ENCODE measurements around the gene SERPINA7. TPM values are rescaled to one million over a fixed set of nuclear protein-coding genes. Genes with fewer than 3 reads are reported as not detected.
"Not testable (repeated sequence)": the region's sequence is repeated elsewhere in the genome, so short reads cannot be mapped to it uniquely, and the experiment has no call there.

SERPINA7 gene
- total and polyA plus RNA-seq, 2 experiments from 2014 or later: not detected

GRCh38 chrX:106022238-106022637, 16.3 kb downstream of the SERPINA7 start:
- no peaks in the 10 kb centered on the region for H3K9me3 ChIP-seq (ENCODE audit: low read depth)
- no peak overlapping the region for H3K27ac ChIP-seq
- H3K4me1 ChIP-seq (ENCODE audit: low read depth): no peaks in the 10 kb centered on the region
- no peaks in the 10 kb centered on the region for H3K36me3 ChIP-seq
- DNase-seq (ENCODE audit: low read depth in 1 of 2, low spot score in 1 of 2): no peak
- no peak for TF ChIP-seq CTCF (IDR thresholded peaks at IDR 0.05; ENCODE audit: low read depth, low read length)
- no peak overlapping the region for H3K4me3 ChIP-seq
- H3K27me3 ChIP-seq: no peaks in the 10 kb centered on the region

- no peak for DNase-seq (ENCODE audit: low read depth in 1 of 2, low spot score in 1 of 2)
- H3K4me1 ChIP-seq (ENCODE audit: low read depth): no peaks in the 10 kb centered on the region
- TF ChIP-seq CTCF (IDR thresholded peaks at IDR 0.05; ENCODE audit: low read depth, low read length): no peak
Observed at GRCh38 chrX:106014119-106014775, 24.3 kb downstream of the SERPINA7 start.

GRCh38 chrX:106009145-106009544, 29.4 kb downstream of the SERPINA7 start:
- Histone ChIP-seq H3K27me3 (no peaks in the 10 kb centered on the region), H3K27ac (no peak overlapping the region), H3K4me3 (no peak overlapping the region), H3K4me1 (ENCODE audit: low read depth) (no peaks in the 10 kb centered on the region), H3K9me3 (ENCODE audit: low read depth) (no peaks in the 10 kb centered on the region), H3K36me3 (no peaks in the 10 kb centered on the region)
- DNase-seq (ENCODE audit: low read depth in 1 of 2, low spot score in 1 of 2): no peak
- no peak for TF ChIP-seq CTCF (IDR thresholded peaks at IDR 0.05; ENCODE audit: low read depth, low read length)

More at GRCh38 chrX:106014119-106014775, 24.3 kb downstream of the SERPINA7 start:
- Histone ChIP-seq H3K9me3 (ENCODE audit: low read depth) (no peaks in the 10 kb centered on the region), H3K27ac (no peak overlapping the region), H3K4me3 (no peak overlapping the region), H3K27me3 (no peaks in the 10 kb centered on the region), H3K36me3 (no peaks in the 10 kb centered on the region)

GRCh38 chrX:106007815-106008214, 30.7 kb downstream of the SERPINA7 start:
- TF ChIP-seq CTCF (IDR thresholded peaks at IDR 0.05; ENCODE audit: low read depth, low read length): no peak
- Histone ChIP-seq H3K4me3 (no peak overlapping the region), H3K9me3 (ENCODE audit: low read depth) (no peaks in the 10 kb centered on the region), H3K4me1 (ENCODE audit: low read depth) (no peaks in the 10 kb centered on the region), H3K36me3 (no peaks in the 10 kb centered on the region), H3K27me3 (no peaks in the 10 kb centered on the region), H3K27ac (no peak overlapping the region)
- DNase-seq (ENCODE audit: low read depth in 1 of 2, low spot score in 1 of 2): no peak

GRCh38 chrX:106005684-106006083, 32.8 kb downstream of the SERPINA7 start:
- H3K4me1 ChIP-seq (ENCODE audit: low read depth): no peaks in the 10 kb centered on the region
- H3K9me3 ChIP-seq (ENCODE audit: low read depth): no peaks in the 10 kb centered on the region
- H3K27ac ChIP-seq: no peak overlapping the region
- no peak overlapping the region for H3K4me3 ChIP-seq
- DNase-seq (ENCODE audit: low read depth in 1 of 2, low spot score in 1 of 2): no peak
- H3K27me3 ChIP-seq: no peaks in the 10 kb centered on the region
- TF ChIP-seq CTCF (IDR thresholded peaks at IDR 0.05; ENCODE audit: low read depth, low read length): no peak
- H3K36me3 ChIP-seq: no peaks in the 10 kb centered on the region

- H3K27me3 ChIP-seq: not testable (repeated sequence)
Observed at GRCh38 chrX:106000609-106001008, 37.9 kb downstream of the SERPINA7 start.

More at GRCh38 chrX:106000609-106001008, 37.9 kb downstream of the SERPINA7 start:
- not testable (repeated sequence) for H3K36me3 ChIP-seq; DNase-seq (ENCODE audit: low read depth in 1 of 2, low spot score in 1 of 2); H3K27ac ChIP-seq; H3K4me1 ChIP-seq (ENCODE audit: low read depth); H3K9me3 ChIP-seq (ENCODE audit: low read depth); H3K4me3 ChIP-seq

All from cardiac muscle cell (in vitro differentiated cells and primary cell).